ENCODE results near the gene F2RL3. TPM values are rescaled to one million over a fixed set of nuclear protein-coding genes. Genes with fewer than 3 reads are reported as not detected.

The F2RL3 gene
- total RNA-seq, 2 experiments from 2014 or later = not detected

GRCh38 chr19:16878181-16878965 lies 10.4 kb upstream of the F2RL3 start:
- no peak overlapping the region for H3K4me3 Mint-ChIP-seq
- DNase-seq = no peak
- H3K9me3 Mint-ChIP-seq = peaks cover 20% of the 10 kb centered on the region
- no peak overlapping the region for H3K27ac Mint-ChIP-seq
- intact Hi-C loops (cut with micrococcal nuclease) = no loop called here
- H3K36me3 Mint-ChIP-seq (ENCODE audit: low read depth) = peaks cover 40% of the 10 kb centered on the region
- H3K4me1 Mint-ChIP-seq (ENCODE audit: low read depth) = peaks cover 13% of the 10 kb centered on the region
- CTCF ChIA-PET = no interaction called here
- H3K27me3 Mint-ChIP-seq (ENCODE audit: low read depth) = no peaks in the 10 kb centered on the region

GRCh38 chr19:16880884-16881554 lies 7.8 kb upstream of the F2RL3 start:
- H3K27ac Mint-ChIP-seq = no peak overlapping the region

GRCh38 chr19:16882146-16882545 lies 6.7 kb upstream of the F2RL3 start:
- Mint-ChIP-seq H3K27me3 (ENCODE audit: low read depth) (no peaks in the 10 kb centered on the region), H3K27ac (no peak overlapping the region), H3K4me3 (no peak overlapping the region), H3K36me3 (ENCODE audit: low read depth) (peaks cover 28% of the 10 kb centered on the region), H3K4me1 (ENCODE audit: low read depth) (no peaks in the 10 kb centered on the region), H3K9me3 (peaks cover 20% of the 10 kb centered on the region)
- DNase-seq = no peak
- CTCF ChIA-PET = no interaction called here
- intact Hi-C loops (cut with micrococcal nuclease) = no loop called here

More at GRCh38 chr19:16880884-16881554, 7.8 kb upstream of the F2RL3 start:
- Mint-ChIP-seq H3K9me3 (peaks cover 20% of the 10 kb centered on the region), H3K27me3 (ENCODE audit: low read depth) (no peaks in the 10 kb centered on the region), H3K4me1 (ENCODE audit: low read depth) (no peaks in the 10 kb centered on the region), H3K36me3 (ENCODE audit: low read depth) (peaks cover 34% of the 10 kb centered on the region), H3K4me3 (no peak overlapping the region)
- intact Hi-C loops (cut with micrococcal nuclease) = no loop called here
- CTCF ChIA-PET = no interaction called here
- DNase-seq = no peak

- CTCF ChIA-PET = no interaction called here
- peaks cover 25% of the 10 kb centered on the region for H3K36me3 Mint-ChIP-seq (ENCODE audit: low read depth)
- DNase-seq = no peak
- H3K27me3 Mint-ChIP-seq (ENCODE audit: low read depth) = peaks cover 2% of the 10 kb centered on the region
- intact Hi-C loops (cut with micrococcal nuclease) = no loop called here
- peaks cover 1% of the 10 kb centered on the region for H3K4me1 Mint-ChIP-seq (ENCODE audit: low read depth)
- no peak overlapping the region for H3K27ac Mint-ChIP-seq
- H3K4me3 Mint-ChIP-seq = no peak overlapping the region
- peaks cover 20% of the 10 kb centered on the region for H3K9me3 Mint-ChIP-seq
Measured at GRCh38 chr19:16883522-16883921, 5.3 kb upstream of the F2RL3 start.

- H3K4me1 Mint-ChIP-seq (ENCODE audit: low read depth) = peaks cover 2% of the 10 kb centered on the region
- peaks cover 3% of the 10 kb centered on the region for H3K27me3 Mint-ChIP-seq (ENCODE audit: low read depth)
- H3K9me3 Mint-ChIP-seq = peaks cover 20% of the 10 kb centered on the region
- no peak for DNase-seq
- no peak overlapping the region for H3K27ac Mint-ChIP-seq
- no peak overlapping the region for H3K4me3 Mint-ChIP-seq
- H3K36me3 Mint-ChIP-seq (ENCODE audit: low read depth) = peaks cover 10% of the 10 kb centered on the region
- CTCF ChIA-PET = interaction anchor here (0.6 kb wide), 1 partner anchor 30 kb away, joined by 3 read pairs; no protein-coding TSS in a partner anchor
- intact Hi-C loops (cut with micrococcal nuclease) = no loop called here
Measured at GRCh38 chr19:16885166-16885565, 3.6 kb upstream of the F2RL3 start.

- peaks cover 3% of the 10 kb centered on the region for H3K36me3 Mint-ChIP-seq (ENCODE audit: low read depth)
- DNase-seq = no peak
- intact Hi-C loops (cut with micrococcal nuclease) = no loop called here
- CTCF ChIA-PET = interaction anchor here (0.7 kb wide), 1 partner anchor 58 kb away, joined by 3 read pairs; no protein-coding TSS in a partner anchor
- peaks cover 5% of the 10 kb centered on the region for H3K27me3 Mint-ChIP-seq (ENCODE audit: low read depth)
- H3K4me1 Mint-ChIP-seq (ENCODE audit: low read depth) = peaks cover 2% of the 10 kb centered on the region
- no peak overlapping the region for H3K27ac Mint-ChIP-seq
- no peak overlapping the region for H3K4me3 Mint-ChIP-seq
- peaks cover 14% of the 10 kb centered on the region for H3K9me3 Mint-ChIP-seq
Measured at GRCh38 chr19:16886305-16886880, 2.4 kb upstream of the F2RL3 start.

- peaks cover 3% of the 10 kb centered on the region for H3K36me3 Mint-ChIP-seq (ENCODE audit: low read depth)
- peaks cover 2% of the 10 kb centered on the region for H3K4me1 Mint-ChIP-seq (ENCODE audit: low read depth)
- intact Hi-C loops (cut with micrococcal nuclease) = no loop called here
- DNase-seq = no peak
- H3K4me3 Mint-ChIP-seq = no peak overlapping the region
- H3K27ac Mint-ChIP-seq = no peak overlapping the region
- CTCF ChIA-PET = no interaction called here
- peaks cover 4% of the 10 kb centered on the region for H3K9me3 Mint-ChIP-seq
- peaks cover 8% of the 10 kb centered on the region for H3K27me3 Mint-ChIP-seq (ENCODE audit: low read depth)
Measured at GRCh38 chr19:16887353-16888265, 1.2 kb upstream of the F2RL3 start.

GRCh38 chr19:16889366-16889882 lies 625 bp downstream of the F2RL3 start:
- Mint-ChIP-seq H3K36me3 (ENCODE audit: low read depth) (no peaks in the 10 kb centered on the region), H3K9me3 (no peaks in the 10 kb centered on the region), H3K4me3 (no peak overlapping the region), H3K27me3 (ENCODE audit: low read depth) (peaks cover 17% of the 10 kb centered on the region), H3K4me1 (ENCODE audit: low read depth) (peaks cover 5% of the 10 kb centered on the region), H3K27ac (no peak overlapping the region)
- DNase-seq = no peak
- intact Hi-C loops (cut with micrococcal nuclease) = no loop called here
- CTCF ChIA-PET = no interaction called here

- Mint-ChIP-seq H3K36me3 (ENCODE audit: low read depth) (no peaks in the 10 kb centered on the region), H3K9me3 (no peaks in the 10 kb centered on the region), H3K27me3 (ENCODE audit: low read depth) (peaks cover 21% of the 10 kb centered on the region), H3K4me3 (no peak overlapping the region), H3K27ac (no peak overlapping the region), H3K4me1 (ENCODE audit: low read depth) (peaks cover 5% of the 10 kb centered on the region)
- intact Hi-C loops (cut with micrococcal nuclease) = no loop called here
- CTCF ChIA-PET = no interaction called here
- DNase-seq = no peak
Measured at GRCh38 chr19:16889883-16890460, 1.2 kb downstream of the F2RL3 start.

- Mint-ChIP-seq H3K27ac (no peak overlapping the region), H3K4me1 (ENCODE audit: low read depth) (peaks cover 5% of the 10 kb centered on the region), H3K9me3 (no peaks in the 10 kb centered on the region), H3K27me3 (ENCODE audit: low read depth) (peaks cover 25% of the 10 kb centered on the region), H3K36me3 (ENCODE audit: low read depth) (no peaks in the 10 kb centered on the region), H3K4me3 (no peak overlapping the region)
- CTCF ChIA-PET = no interaction called here
- intact Hi-C loops (cut with micrococcal nuclease) = no loop called here
- no peak for DNase-seq
Measured at GRCh38 chr19:16890461-16891184, 1.8 kb downstream of the F2RL3 start.

- DNase-seq = no peak
- peaks cover 25% of the 10 kb centered on the region for H3K27me3 Mint-ChIP-seq (ENCODE audit: low read depth)
- intact Hi-C loops (cut with micrococcal nuclease) = no loop called here
- H3K4me3 Mint-ChIP-seq = no peak overlapping the region
- H3K27ac Mint-ChIP-seq = no peak overlapping the region
- H3K9me3 Mint-ChIP-seq = no peaks in the 10 kb centered on the region
- no peaks in the 10 kb centered on the region for H3K36me3 Mint-ChIP-seq (ENCODE audit: low read depth)
- CTCF ChIA-PET = no interaction called here
- H3K4me1 Mint-ChIP-seq (ENCODE audit: low read depth) = peaks cover 5% of the 10 kb centered on the region
Measured at GRCh38 chr19:16891696-16892382, 3.0 kb downstream of the F2RL3 start.
